Mesenchymal stem cell (in vitro differentiated cells and primary cell): ENCODE measurements around the gene PMIS2.

ENCODE experiments used
- DNase-seq: peaks from one replicate; pipeline ENCODE4 v3.0.0-alpha.2; 2013
- H2AFZ ChIP-seq: one replicate; pipeline ENCODE4 v1.6.1; 2013; ENCODE audit warnings: low read depth, mild to moderate bottlenecking, control low read depth, inconsistent platforms, low read length, moderate library complexity
- H2AK5ac ChIP-seq: 2 replicates; pipeline ENCODE4 v1.6.1; 2013; ENCODE audit warnings: low read length, moderate library complexity, mild to moderate bottlenecking, inconsistent platforms; ENCODE audit not compliant: severe bottlenecking
- H2BK120ac ChIP-seq: one replicate; pipeline ENCODE4 v1.6.1; 2013; ENCODE audit warnings: low read depth, mild to moderate bottlenecking, inconsistent platforms, low read length, moderate library complexity
- H2BK12ac ChIP-seq, 2 experiments: one replicate each; pipeline ENCODE4 v1.6.1; 2013; ENCODE audit warnings: inconsistent platforms in 2 of 2, low read length in 2 of 2, mild to moderate bottlenecking in 2 of 2, moderate library complexity in 2 of 2, control low read depth in 1 of 2
- H2BK15ac ChIP-seq: one replicate; pipeline ENCODE4 v1.6.1; 2013; ENCODE audit warnings: mild to moderate bottlenecking, low read depth, inconsistent platforms; ENCODE audit not compliant: poor library complexity, severe bottlenecking
- H2BK5ac ChIP-seq: 2 replicates; pipeline ENCODE4 v1.6.1; 2013; ENCODE audit warnings: low read depth, mild to moderate bottlenecking, low read length, control low read depth, inconsistent platforms; ENCODE audit not compliant: poor library complexity, severe bottlenecking
- H3K14ac ChIP-seq, 2 experiments: one replicate each; pipeline ENCODE4 v1.6.1; 2013; ENCODE audit warnings: inconsistent platforms in 2 of 2, low read length in 2 of 2, control low read depth in 1 of 2, mild to moderate bottlenecking in 1 of 2, moderate library complexity in 1 of 2
- H3K18ac ChIP-seq, 2 experiments: one replicate each; pipeline ENCODE4 v1.6.1; 2013; ENCODE audit warnings: inconsistent platforms in 2 of 2, low read length in 2 of 2, control low read depth in 1 of 2, low read depth in 1 of 2, mild to moderate bottlenecking in 1 of 2
- H3K23ac ChIP-seq, 2 experiments: one replicate each; pipeline ENCODE4 v1.6.1; 2013; ENCODE audit warnings: inconsistent platforms in 2 of 2, low read length in 2 of 2, mild to moderate bottlenecking in 2 of 2, moderate library complexity in 2 of 2, control low read depth in 1 of 2
- H3K27ac ChIP-seq: 2 replicates; pipeline ENCODE4 v1.5.1; 2013; ENCODE audit warnings: mild to moderate bottlenecking, moderate library complexity, low read length, control low read depth, inconsistent platforms; ENCODE audit not compliant: poor library complexity, severe bottlenecking
- H3K27me3 ChIP-seq, 2 experiments: 2 replicates each; pipeline versions ENCODE4 v1.6.1 to v1.7.0; 2013; ENCODE audit warnings: low read length in 2 of 2, mild to moderate bottlenecking in 2 of 2, moderate library complexity in 2 of 2, control low read depth in 1 of 2, inconsistent platforms in 1 of 2; ENCODE audit not compliant: control insufficient read depth in 1 of 2, insufficient read depth in 1 of 2
- H3K36me3 ChIP-seq, 2 experiments: 2 replicates each; pipeline versions ENCODE4 v1.6.1 to v1.7.0; 2013; ENCODE audit warnings: low read length in 2 of 2, control low read depth in 1 of 2, inconsistent platforms in 1 of 2, low read depth in 1 of 2, mild to moderate bottlenecking in 1 of 2; ENCODE audit not compliant: insufficient read depth in 2 of 2, control insufficient read depth in 1 of 2
- H3K4ac ChIP-seq, 2 experiments: one replicate each; pipeline ENCODE4 v1.6.1; 2013; ENCODE audit warnings: inconsistent platforms in 2 of 2, low read length in 2 of 2, mild to moderate bottlenecking in 2 of 2, moderate library complexity in 2 of 2, control low read depth in 1 of 2, low read depth in 1 of 2
- H3K4me1 ChIP-seq: 2 replicates; pipeline ENCODE4 v1.6.1; 2013; ENCODE audit warnings: low read depth, low read length, control low read depth; ENCODE audit not compliant: control insufficient read depth, insufficient read depth
- H3K4me2 ChIP-seq: 2 replicates; pipeline ENCODE4 v1.6.1; 2013; ENCODE audit warnings: low read length, mild to moderate bottlenecking, inconsistent platforms; ENCODE audit not compliant: poor library complexity, severe bottlenecking
- H3K4me3 ChIP-seq, 2 experiments: 2 replicates each; pipeline versions ENCODE4 v1.5.1 to v1.7.0; 2013; ENCODE audit warnings: low read length in 2 of 2, mild to moderate bottlenecking in 2 of 2, control low read depth in 1 of 2, low read depth in 1 of 2; ENCODE audit not compliant: insufficient read depth in 1 of 2
- H3K79me1 ChIP-seq: replicated peaks from 2 replicates; pipeline ENCODE4 v1.6.1; 2013; ENCODE audit warnings: mild to moderate bottlenecking, control low read depth, low read length, inconsistent platforms; ENCODE audit not compliant: poor library complexity, severe bottlenecking
- H3K9ac ChIP-seq: 2 replicates; pipeline ENCODE4 v1.7.0; 2013; ENCODE audit warnings: mild to moderate bottlenecking, low read length, moderate library complexity
- H3K9me3 ChIP-seq: 2 replicates; pipeline ENCODE4 v1.7.0; 2013; ENCODE audit warnings: mild to moderate bottlenecking, low read length; ENCODE audit not compliant: control insufficient read depth
- H4K8ac ChIP-seq: one replicate; pipeline ENCODE4 v1.6.1; 2013; ENCODE audit warnings: inconsistent platforms, mild to moderate bottlenecking, low read length, moderate library complexity
- H4K91ac ChIP-seq: one replicate; pipeline ENCODE4 v1.6.1; 2013; ENCODE audit warnings: mild to moderate bottlenecking, low read length, inconsistent platforms
- WGBS: methylation state at CpG from one replicate; pipeline ENCODE4 v1.1.7; 2013; ENCODE audit warnings: mixed read lengths; 5-methylcytosine and 5-hydroxymethylcytosine counted together

The PMIS2 gene

GRCh38 chr19:35561436-35561835 lies 24.5 kb upstream of the PMIS2 start:
- H2BK15ac ChIP-seq, result no peak overlapping the region
- no peak for DNase-seq
- H2BK120ac ChIP-seq, result no peak overlapping the region
- no peak overlapping the region for H3K27ac ChIP-seq
- H2AK5ac ChIP-seq, result no peak overlapping the region
- no peak overlapping the region for H3K4ac ChIP-seq
- no peak overlapping the region for H2BK12ac ChIP-seq
- no peak overlapping the region for H3K9ac ChIP-seq
- no peak overlapping the region for H3K23ac ChIP-seq
- no peak overlapping the region for H3K4me3 ChIP-seq
- H4K8ac ChIP-seq, result no peak overlapping the region
- no peak overlapping the region for H4K91ac ChIP-seq
- H3K79me1 ChIP-seq, result no peaks in the 10 kb centered on the region
- 77% methylated on average over 6 of the region's 6 CpGs for WGBS
- H3K4me1 ChIP-seq, result peaks cover 12% of the 10 kb centered on the region
- H3K36me3 ChIP-seq, result no peaks in the 10 kb centered on the region
- H3K4me2 ChIP-seq, result no peak overlapping the region
- no peak overlapping the region for H3K14ac ChIP-seq
- H3K27me3 ChIP-seq, result peaks cover 25 to 80% of the 10 kb centered on the region in 2 experiments
- no peaks in the 10 kb centered on the region for H3K9me3 ChIP-seq
- no peak overlapping the region for H3K18ac ChIP-seq
- no peak overlapping the region for H2BK5ac ChIP-seq
- no peak overlapping the region for H2AFZ ChIP-seq

- no peak overlapping the region for H4K91ac ChIP-seq
- H3K14ac ChIP-seq, result peak overlapping the region in 1 of 2 experiments; percentile 56
- no peak overlapping the region for H4K8ac ChIP-seq
- 64% methylated on average over 17 of the region's 17 CpGs for WGBS
- H2BK5ac ChIP-seq, result no peak overlapping the region
- H3K79me1 ChIP-seq, result no peaks in the 10 kb centered on the region
- DNase-seq, result no peak
- no peak overlapping the region for H2AK5ac ChIP-seq
- no peak overlapping the region for H2AFZ ChIP-seq
- no peak overlapping the region for H3K18ac ChIP-seq
- H2BK12ac ChIP-seq, result no peak overlapping the region
- no peak overlapping the region for H2BK120ac ChIP-seq
- no peak overlapping the region for H3K4me2 ChIP-seq
- peak overlapping the region in 1 of 2 experiments; percentile 33 for H3K4me3 ChIP-seq
- H3K27me3 ChIP-seq, result peaks cover 24 to 76% of the 10 kb centered on the region in 2 experiments
- H3K4me1 ChIP-seq, result peaks cover 11% of the 10 kb centered on the region
- H3K36me3 ChIP-seq, result no peaks in the 10 kb centered on the region
- H3K23ac ChIP-seq, result no peak overlapping the region
- no peak overlapping the region for H3K27ac ChIP-seq
- H3K9ac ChIP-seq, result no peak overlapping the region
- no peaks in the 10 kb centered on the region for H3K9me3 ChIP-seq
- no peak overlapping the region for H3K4ac ChIP-seq
- no peak overlapping the region for H2BK15ac ChIP-seq
Measured at GRCh38 chr19:35562336-35562735, 23.6 kb upstream of the PMIS2 start.

GRCh38 chr19:35562776-35563175 lies 23.2 kb upstream of the PMIS2 start:
- Histone ChIP-seq H2BK15ac (no peak overlapping the region), H3K27ac (no peak overlapping the region), H3K9ac (no peak overlapping the region), H3K4me2 (no peak overlapping the region), H3K4me1 (peaks cover 8% of the 10 kb centered on the region), H3K27me3 (peaks cover 24 to 76% of the 10 kb centered on the region in 2 experiments), H3K14ac (no peak overlapping the region), H3K4ac (no peak overlapping the region), H2AFZ (no peak overlapping the region), H2BK12ac (no peak overlapping the region), H3K4me3 (no peak overlapping the region), H3K23ac (no peak overlapping the region), H4K91ac (no peak overlapping the region), H3K18ac (no peak overlapping the region), H2AK5ac (no peak overlapping the region), H4K8ac (no peak overlapping the region), H2BK120ac (no peak overlapping the region), H3K79me1 (no peaks in the 10 kb centered on the region), H2BK5ac (no peak overlapping the region), H3K9me3 (no peaks in the 10 kb centered on the region), H3K36me3 (no peaks in the 10 kb centered on the region)
- 55% methylated on average over 2 of the region's 2 CpGs for WGBS
- DNase-seq, result no peak

GRCh38 chr19:35563207-35563829 lies 22.7 kb upstream of the PMIS2 start, which contains the start of gene ATP4A:
TSS of gene ATP4A (minus strand) at chr19:35563658. CDS start at chr19:35563629, 29 bp downstream.
- WGBS, result 74% methylated on average over 12 of the region's 15 CpGs
- Histone ChIP-seq H3K4me1 (peaks cover 2% of the 10 kb centered on the region), H3K9ac (no peak within 1 kb of the TSS), H3K27me3 (peaks cover 23 to 71% of the 10 kb centered on the region in 2 experiments), H3K4me3 (no peak within 1 kb of the TSS), H2AK5ac (no peak within 1 kb of the TSS), H4K91ac (no peak within 1 kb of the TSS), H2BK15ac (no peak within 1 kb of the TSS), H3K4me2 (no peak within 1 kb of the TSS), H3K18ac (no peak within 1 kb of the TSS), H2BK120ac (no peak within 1 kb of the TSS), H2BK12ac (no peak within 1 kb of the TSS), H4K8ac (no peak within 1 kb of the TSS), H2BK5ac (no peak within 1 kb of the TSS), H3K27ac (no peak within 1 kb of the TSS), H2AFZ (no peak within 1 kb of the TSS), H3K23ac (no peak within 1 kb of the TSS), H3K36me3 (no peaks in the 10 kb centered on the region), H3K79me1 (no peaks in the 10 kb centered on the region), H3K14ac (peak within 1 kb of the TSS in 1 of 2 experiments; percentile 56), H3K9me3 (no peaks in the 10 kb centered on the region), H3K4ac (no peak within 1 kb of the TSS)
- no peak for DNase-seq
